Hindlimb muscle (tissue), 1 donor: ENCODE data around the gene CTNNA3. TPM values are rescaled to one million over a fixed set of nuclear protein-coding genes. Genes with fewer than 3 reads are reported as not detected.

Experiments
- DNase-seq: peaks from one replicate; pipeline ENCODE4 v3.0.0-alpha.2; 2013
- polyA plus RNA-seq: library from polyadenylated mRNA; unstranded; fragments of 120-200 nt; gene quantifications from one replicate; pipeline ENCODE4 v1.2.1, GENCODE V29; 2013; ENCODE audit not compliant: insufficient read length

CTNNA3 gene
- polyA plus RNA-seq, 1 donor: 7.5 TPM

DNA sequence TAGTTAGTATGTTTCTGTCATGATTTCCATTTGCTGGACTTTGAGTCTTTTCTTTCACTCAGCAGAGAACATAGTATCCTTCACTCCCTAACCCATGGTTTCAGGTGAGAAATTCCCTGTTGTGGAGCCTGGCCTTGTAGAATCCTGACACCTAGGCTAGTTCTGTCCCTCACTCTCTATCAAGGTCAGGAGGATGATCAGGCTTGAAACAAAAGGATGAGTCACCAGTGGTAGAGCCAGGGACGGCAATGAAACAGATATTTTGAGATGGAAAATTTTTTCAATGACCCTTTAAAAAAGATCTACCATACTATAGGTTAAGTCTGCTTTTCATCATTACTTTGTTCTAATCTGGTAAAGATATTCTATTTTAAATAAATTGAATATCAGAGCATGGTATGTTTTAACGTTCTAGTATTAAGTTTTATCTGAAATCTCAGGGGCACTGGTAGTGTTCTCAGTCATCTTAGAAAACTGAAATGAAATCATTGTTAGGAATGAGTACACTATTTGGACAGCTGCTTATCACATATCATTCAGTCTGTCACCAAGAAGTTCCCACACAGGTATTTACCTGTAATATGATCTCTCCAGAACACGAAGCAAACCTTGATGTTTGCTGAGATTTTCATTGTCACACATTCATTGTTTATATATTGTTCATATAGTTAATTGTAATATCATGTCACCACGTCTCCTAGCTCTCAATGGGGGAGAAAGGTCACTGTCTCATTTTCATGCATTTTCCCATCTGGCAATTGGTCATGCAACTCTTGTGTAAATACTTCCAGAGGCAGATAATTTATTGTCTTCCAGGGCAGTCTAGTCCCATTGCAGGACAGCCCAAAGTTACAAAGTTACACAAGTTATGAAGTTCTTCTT, 1070.0 kb downstream of the CTNNA3 start:
- no peak for DNase-seq

DNA sequence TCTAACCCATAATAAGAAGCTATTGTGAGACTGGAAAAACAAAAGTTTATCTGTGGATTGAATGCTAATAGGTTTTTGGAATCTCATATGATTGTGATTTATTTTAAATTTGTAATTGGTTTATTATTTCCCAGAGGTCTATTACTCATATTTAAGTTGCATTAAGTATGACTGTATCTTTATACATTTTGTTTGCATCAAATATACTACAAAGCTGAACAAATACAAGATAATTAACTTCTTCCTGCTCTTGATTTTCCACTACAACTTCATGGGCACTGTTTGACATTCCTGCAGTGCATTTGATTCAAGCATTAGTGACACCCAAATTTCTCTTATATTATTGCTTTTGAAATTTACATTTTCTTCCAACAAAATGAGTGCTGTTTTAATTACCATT, 1073.9 kb downstream of the CTNNA3 start:
- no peak for DNase-seq

DNA sequence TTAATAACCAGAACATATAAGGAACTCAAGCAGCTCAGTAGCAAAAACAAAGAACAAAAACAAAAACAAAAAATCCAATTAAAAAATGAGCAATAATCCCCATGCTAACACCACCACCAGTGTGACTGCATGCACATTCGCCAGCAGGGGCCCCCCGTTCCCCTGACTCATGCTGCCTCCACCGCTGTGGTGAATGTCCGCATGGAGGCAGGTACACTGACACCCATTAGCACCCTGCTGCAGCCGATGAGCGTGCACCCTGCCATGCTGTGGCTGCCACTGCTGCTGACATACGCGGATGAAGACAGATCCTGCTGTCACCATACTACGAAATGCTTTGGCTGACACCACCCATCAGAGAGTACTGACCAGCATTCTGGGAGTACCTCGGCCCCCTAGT, 1091.8 kb downstream of the CTNNA3 start:
- DNase-seq: no peak

DNA sequence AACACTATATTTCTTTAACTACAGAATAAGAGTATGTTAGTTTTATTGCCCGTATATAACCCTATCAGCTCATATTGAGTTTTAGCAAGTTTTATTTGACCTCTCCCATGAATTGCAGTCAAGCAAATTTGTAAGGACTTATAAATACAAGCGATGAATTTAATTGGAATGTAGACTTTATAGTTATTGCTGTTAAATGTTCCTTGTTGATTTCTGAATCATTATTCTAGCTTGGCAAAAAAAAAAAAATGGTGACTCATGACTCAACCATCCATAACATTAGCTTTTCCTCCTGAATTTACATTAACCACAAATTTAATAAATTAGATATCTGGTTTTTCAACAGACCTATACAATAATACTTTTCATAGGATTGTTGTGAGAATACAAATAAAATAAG, 1104.1 kb downstream of the CTNNA3 start:
- no peak for DNase-seq

DNA sequence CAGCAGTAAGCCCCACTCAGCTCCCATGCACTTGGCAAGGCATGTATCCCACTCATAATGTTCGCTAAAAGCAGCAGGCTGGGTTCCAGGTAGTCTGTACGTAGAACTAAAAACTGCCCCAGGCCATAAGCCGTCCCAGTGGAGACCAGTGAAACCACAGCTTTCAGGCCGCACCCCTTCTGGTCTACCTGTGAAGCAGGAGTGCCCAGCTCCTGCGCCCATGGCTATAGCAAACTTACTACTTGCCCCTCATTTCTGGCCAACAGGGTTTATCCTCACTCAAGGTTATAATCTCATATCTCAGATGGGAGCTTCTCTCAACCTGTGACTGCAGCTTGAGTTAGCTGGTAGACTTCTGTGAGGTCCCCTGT, 1108.3 kb downstream of the CTNNA3 start:
- DNase-seq: no peak

DNA sequence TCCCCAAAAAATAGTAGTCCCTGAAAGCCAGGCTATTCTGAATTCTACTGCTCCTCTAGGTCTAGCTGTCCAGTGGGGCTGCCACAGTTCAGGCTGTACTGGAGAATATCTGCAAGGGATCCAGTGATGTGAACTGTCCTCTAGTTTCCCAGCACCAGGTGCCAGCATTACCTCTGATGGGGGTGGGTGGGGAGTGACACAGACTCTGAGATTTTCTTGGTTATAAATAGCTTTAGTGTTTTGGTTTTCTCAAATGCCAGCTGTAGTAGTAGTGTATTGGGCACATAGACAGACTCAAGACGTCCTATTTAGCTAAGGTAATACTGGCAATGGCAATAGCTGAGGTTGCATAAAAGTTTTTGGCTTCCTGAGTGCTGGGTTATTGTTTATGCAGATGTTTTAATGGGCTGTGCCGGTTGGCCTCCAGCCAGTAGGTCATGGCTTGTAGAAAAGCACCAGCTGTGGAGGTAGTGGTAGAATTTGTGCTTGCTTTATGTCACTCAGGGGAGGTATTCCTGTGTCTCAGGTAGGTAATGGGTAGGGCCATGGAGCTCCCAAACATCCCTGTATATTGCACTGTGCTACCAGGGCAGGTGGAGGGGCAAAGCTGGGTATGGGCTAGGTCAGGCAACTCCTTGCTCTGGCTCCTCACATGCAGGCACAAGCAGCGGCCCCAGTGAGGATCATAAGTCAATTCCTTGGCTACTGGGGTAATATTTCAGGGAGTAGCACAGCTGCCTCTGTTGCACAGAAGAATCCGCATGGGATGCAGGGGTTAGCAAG, 1108.9 kb downstream of the CTNNA3 start:
- DNase-seq: no peak

DNA sequence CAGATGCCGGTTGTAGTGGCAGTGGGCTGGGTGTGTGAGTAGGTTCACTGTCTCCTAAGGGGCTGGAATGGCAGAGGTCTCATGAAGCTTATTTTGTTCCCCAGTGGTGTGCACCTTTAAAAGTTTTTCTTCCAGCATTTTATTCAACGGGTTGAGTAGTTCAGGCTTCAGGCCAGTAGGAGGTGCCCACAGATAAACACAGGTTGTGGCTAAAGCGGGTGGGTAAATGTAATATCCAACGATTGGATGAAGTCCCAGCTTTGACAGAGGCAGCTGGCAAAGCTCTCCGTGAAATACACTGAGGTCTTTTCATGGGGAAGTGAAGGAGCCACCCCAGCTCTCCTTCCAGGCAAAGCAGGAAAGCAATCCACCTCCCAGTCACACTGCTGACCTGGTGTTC, 1109.9 kb downstream of the CTNNA3 start:
- no peak for DNase-seq

DNA sequence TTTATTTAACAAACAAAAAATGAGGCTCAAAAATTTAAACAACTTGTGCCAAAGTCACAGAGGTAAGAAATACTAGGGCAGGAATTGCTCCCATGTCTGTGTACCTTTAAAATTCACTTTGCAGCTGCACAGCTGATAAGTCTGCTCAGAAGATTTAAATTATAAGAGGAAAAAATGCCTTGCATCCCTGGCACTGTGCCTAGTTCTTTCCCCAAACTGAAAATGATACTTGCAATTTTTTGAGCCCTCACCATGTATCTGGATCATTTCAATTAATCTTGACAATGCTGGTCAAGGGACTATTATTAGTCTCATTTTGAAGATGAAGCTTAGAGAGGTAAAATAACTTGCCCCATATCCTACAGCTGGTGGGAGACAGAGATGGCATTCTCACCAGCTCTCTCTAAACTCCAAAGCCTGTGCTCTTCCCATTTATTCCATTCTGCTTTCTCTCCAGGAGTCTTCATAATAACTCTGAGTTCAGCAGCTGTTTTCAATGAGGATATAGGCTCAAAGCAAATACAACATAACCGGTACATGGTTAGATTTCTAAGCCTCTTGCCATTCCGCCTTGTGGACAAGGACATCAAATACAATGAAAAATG, 1120.6 kb downstream of the CTNNA3 start:
- DNase-seq: no peak

DNA sequence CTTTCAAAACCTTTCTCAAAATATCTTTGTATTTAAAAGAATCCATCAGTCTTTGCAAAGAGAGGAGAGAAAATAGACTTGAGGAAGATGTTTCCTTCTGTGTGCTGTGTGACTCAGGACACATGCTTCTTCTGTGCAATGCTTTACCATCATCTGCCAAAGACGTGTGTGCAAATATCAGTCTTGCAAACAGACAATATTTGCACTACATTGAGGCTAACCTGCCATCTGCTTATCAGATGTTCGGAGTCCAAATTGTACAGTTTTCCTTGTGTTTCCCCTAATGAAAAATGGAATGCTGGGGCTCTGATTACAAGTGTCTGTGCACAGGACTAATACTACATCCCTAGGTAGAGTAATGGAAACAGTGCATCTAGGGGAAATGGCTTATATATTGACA, 1123.3 kb downstream of the CTNNA3 start:
- no peak for DNase-seq

DNA sequence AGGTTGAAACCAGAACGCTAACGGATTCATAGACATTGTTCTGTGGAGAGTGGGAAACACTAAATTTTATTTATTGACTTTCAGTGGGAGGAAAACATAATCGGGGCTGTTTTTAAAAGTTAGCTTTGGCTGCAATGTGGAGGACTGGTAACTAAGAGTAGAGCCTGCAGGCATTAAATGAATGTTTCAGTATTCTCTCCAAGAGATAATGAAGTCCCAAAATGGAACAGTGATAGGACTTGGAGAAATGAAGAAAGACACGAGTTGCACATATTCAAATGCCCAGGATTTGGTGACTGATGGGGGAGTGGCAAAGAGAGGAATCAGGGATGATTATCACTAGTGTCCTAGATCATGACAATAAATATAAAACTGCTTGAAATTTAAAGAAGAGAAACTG, 1130.0 kb downstream of the CTNNA3 start:
- no peak for DNase-seq

DNA sequence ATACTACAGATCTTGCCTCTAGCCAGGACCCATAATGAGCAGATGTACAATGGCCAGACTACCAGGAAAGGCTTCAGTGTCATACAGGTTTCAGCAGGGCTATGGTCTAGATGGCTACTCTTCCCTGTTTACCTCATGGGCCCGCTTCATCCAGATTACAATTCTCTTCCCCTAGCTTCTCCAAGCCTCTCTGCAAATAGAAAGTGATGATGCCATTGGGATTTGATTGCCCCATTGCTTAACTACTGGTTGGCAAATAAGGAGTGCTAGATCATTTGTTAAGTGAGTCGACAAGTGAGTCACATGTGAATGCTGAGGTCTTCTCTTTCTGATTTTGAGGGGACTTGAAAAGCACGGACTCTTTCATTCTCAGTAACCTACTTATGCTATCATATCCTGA, 1131.7 kb downstream of the CTNNA3 start:
- DNase-seq: no peak

DNA sequence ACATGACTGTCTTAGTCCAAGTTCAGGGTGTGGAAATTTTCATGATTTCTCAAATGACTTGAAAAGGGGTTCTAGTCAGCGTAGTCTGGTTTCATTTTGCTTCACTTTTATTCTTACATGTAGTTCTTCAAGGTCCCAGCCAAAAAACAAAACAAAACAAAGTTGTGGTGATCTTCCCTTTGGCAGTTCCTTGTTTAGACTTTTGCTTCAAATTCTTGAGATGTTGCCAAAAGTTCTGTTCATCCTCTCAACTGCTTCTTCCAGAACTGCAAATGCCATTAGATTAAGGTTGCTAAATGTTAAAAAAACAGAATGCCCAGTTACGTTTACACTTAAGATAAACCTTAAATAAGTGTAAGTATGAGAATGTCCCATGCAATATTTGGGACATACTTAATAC, 1140.9 kb downstream of the CTNNA3 start:
- DNase-seq: peak; percentile 17

DNA sequence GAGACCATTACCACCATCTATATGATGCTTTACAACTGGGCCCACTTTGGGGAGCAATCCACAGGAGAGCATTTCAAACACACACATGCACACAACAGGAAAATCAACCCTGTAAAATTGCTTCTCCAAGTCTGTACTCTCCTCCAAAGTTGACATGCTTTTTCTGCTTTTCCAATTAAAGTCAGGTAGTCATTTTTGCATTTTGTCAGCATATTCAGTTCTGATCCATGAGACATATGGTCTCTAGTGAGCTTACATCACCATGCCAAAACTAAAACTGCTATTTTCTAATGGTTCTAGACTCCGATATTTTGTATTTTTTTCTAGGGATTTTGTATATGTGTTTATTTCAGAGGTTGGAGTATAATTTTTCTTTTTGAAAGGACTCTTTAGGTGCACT, 1143.7 kb downstream of the CTNNA3 start:
- no peak for DNase-seq

DNA sequence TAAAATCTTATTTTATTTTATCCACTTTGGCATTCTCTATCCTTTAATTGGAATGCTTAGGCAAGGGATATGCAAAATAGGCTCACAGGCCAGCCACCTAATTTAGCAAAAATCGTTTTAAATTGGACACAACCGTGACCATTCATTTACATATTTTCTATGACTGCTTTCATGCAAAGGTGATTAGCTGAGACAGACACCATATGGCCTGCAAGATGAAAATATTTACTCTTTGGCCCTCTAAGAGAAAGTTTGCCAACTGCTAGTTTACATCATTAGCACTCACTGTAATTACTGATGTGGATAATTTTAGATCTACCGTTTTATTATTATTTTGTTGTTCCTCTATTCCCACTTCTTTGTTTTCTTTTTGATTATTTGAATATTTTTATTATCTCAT, 1145.6 kb downstream of the CTNNA3 start:
- no peak for DNase-seq

DNA sequence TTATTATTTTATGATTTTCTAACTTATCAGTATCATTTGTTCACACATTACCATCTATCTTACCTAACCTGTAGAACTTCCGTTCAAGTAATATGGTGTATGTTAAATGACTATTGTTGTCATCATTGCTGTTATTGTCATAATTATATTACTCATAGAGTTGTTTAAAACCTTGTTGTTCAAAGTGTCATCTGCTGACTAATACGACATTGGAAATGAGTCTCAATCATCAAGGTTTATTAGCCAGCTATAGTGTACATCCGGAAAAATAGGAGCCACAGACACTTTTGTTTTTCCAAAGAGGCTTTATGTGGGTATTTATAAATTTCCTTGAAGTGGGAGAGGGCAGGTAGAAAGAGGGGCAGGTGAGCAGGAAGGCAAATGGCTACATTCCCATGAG, 1157.1 kb downstream of the CTNNA3 start:
- DNase-seq: no peak

DNA sequence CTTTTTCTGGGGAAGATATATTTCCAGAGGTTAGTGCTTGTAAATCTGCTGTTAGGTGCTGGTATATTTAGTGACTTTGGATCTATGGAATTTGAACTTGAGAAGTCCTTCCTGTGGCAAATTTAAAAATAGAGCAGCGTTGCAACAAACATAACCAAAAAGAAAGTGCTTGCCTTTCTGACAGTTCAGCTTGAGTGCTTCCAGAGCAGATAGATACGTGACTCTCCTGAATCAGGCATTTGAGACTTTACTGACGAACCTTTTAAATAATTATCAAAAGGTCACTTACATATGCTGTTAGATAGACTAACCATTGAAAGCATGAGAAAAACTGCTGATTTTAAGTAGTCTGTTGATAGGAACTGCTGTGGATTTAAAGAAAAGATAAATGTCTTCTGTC, 1157.6 kb downstream of the CTNNA3 start:
- no peak for DNase-seq

DNA sequence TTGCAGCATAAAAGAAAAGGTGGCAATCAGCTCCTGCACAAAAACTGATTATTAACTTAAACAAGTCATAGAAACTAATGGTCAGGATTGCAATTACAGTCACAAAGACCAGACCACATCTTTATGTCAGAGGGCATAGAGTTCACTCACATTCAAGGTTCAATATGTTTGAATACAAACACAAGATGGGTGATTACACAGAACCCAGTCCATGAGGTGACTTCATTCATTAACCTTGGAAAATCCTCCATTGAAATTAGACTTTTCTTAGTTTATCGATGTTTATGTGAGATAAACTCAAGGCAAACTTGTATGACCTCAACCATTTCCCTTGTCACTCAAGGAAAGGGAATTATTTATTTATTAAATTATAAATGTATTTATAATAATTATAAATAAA, 1158.8 kb downstream of the CTNNA3 start:
- DNase-seq: no peak

DNA sequence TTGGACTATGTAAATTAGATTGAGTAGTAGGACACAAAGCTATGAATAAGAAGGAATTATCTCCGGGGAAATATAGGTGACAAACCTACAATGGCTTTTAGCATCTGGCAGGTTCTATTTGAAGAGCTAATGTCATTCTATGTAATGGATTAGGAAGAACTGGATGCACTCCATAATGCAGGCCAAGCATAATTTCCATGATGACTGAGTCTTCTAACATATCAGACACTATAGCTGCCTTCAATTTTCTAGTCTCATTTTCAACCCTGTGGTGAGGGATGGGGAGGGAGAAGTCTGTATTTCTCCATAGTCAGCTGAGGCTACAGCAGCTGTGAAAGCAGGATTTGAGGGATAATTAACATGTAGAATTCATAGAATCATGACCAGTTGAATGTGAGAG, 1160.6 kb downstream of the CTNNA3 start:
- no peak for DNase-seq

DNA sequence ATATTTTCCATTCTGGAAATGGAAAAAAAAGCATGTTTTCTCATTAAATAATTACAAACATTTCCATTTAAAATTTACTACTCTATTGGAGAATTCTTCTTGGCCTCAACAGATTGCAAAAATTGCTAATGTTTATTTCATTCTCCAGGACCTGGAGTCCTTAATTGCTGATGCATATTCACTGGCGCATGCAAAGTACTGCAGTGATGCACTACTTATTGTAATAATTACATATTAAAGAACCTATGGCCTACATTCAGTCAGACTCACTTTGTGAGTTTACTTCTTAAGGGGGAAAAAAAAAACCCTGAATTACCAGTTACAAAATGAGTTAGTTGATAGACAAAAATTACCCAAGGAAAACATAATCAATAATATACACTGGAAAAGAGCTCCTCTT, 1161.1 kb downstream of the CTNNA3 start:
- DNase-seq: no peak

DNA sequence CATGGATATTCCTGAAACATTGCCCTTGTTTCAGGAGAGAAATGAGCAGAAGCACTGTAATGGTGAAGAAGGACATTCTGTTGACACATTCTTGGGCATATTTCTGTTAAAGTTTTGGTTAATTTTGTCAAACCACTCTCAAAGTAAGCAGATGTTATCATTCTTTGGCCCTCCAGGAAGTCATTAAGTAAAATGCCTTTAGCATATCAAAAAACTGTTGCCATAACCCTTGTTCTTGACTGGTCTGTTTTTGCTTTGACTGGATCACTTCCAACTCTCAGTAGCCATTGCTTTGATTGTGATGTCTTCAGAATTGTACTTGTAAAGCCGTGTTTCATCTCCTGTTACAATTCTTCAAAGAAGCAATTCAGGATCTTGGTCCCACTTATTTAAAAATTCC, 1174.5 kb downstream of the CTNNA3 start:
- DNase-seq: no peak

DNA sequence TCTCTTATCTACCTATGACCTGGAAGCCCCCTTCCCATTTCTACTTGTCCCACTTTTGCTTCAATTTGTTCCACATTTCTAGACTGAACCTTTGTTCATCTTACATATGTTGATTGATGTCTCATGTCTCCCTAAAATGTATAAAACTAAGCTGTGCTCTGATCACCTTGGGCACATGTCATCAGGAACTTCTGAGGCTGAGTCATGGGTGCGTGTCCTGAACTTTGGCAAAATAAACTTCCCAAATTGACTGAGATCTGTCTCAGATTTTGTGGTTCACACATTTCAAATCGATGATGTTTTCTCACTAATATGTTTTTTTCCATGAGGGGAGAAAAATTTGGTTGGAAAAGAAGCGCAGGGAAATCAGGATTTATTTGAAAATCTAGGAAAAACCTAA, 1176.4 kb downstream of the CTNNA3 start:
- DNase-seq: no peak

DNA sequence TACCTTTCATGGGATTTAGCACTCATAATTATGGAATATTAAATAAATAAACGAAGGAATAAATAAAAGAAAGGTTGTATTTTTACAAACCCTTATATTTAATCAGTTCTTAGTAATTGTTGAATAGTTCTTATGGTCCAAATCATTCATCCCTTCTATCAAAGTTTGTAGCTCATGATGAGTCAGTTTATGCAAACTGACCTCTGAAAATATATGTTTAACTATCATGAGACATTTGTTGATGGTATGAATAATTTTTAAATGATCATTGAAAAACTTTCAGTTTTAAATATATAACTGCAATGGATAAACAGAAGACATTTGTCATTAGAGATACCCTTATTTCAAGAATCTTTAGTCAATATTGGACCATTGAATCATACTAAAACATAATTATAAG, 1181.3 kb downstream of the CTNNA3 start:
- no peak for DNase-seq

DNA sequence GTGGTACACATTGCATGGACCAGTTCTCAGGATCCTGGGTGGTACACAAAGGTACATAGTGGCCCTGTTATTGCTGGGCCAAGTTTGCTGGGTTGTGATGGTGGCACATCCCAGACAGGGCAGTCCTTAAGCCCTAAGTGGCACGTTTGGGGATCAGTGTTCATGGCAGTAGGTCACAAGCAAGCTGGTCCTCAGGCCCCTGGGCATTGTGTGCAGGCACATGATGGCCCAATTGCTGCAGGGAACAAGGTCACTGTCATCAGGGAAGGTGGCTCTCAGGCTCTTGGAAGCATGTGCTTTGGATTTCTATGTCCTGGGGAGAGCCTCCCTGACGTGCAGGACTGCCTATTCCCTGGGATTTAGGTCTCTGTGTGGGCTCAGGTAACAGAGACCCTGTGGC, 1182.5 kb downstream of the CTNNA3 start:
- DNase-seq: no peak
